T-helper 1 cell treated with Interleukin-12 subunit alpha and Interleukin-12 subunit beta and Interleukin-4 antibody, amounts not matched to agents 30 μg/mL and 1 μg/mL, for 36 hours (primary cell): ENCODE data around the gene PARVG.

Source experiments
- H3K27ac Mint-ChIP-seq: one replicate; pipeline ENCODE4 v1.8.0; 2021; ENCODE audit warnings: mild to moderate bottlenecking, mixed read lengths
- H3K27me3 Mint-ChIP-seq: one replicate; pipeline ENCODE4 v1.8.0; 2021; ENCODE audit warnings: low read depth, mixed read lengths
- H3K36me3 Mint-ChIP-seq: one replicate; pipeline ENCODE4 v1.8.0; 2021; ENCODE audit warnings: low read depth, mixed read lengths
- H3K4me1 Mint-ChIP-seq: one replicate; pipeline ENCODE4 v1.8.0; 2021; ENCODE audit warnings: low read depth, mixed read lengths
- H3K4me3 Mint-ChIP-seq: one replicate; pipeline ENCODE4 v1.8.0; 2021; ENCODE audit warnings: mild to moderate bottlenecking, moderate library complexity, mixed read lengths
- H3K9me3 Mint-ChIP-seq: one replicate; pipeline ENCODE4 v1.8.0; 2021; ENCODE audit warnings: mixed read lengths

PARVG gene

GRCh38 chr22:44180706-44181032 lies at the start of gene PARVG:
PARVG (plus strand) TSS chr22:44180925; CDS start chr22:44183330, 2,405 bp downstream.
- Mint-ChIP-seq H3K27me3 (peaks cover 24% of the 10 kb centered on the region), H3K27ac (peak within 1 kb of the TSS; percentile 96), H3K4me1 (peaks cover 18% of the 10 kb centered on the region), H3K36me3 (peaks cover 10% of the 10 kb centered on the region), H3K9me3 (no peaks in the 10 kb centered on the region), H3K4me3 (peak within 1 kb of the TSS; percentile 94)

GRCh38 chr22:44131412-44131811 lies 49.3 kb upstream of the PARVG start:
- Mint-ChIP-seq H3K27me3 (no peaks in the 10 kb centered on the region), H3K27ac (peak overlapping the region; percentile 34), H3K4me1 (peaks cover 21% of the 10 kb centered on the region), H3K36me3 (peaks cover 24% of the 10 kb centered on the region), H3K9me3 (peaks cover 23% of the 10 kb centered on the region), H3K4me3 (no peak overlapping the region)

- H3K4me1 Mint-ChIP-seq: peaks cover 21% of the 10 kb centered on the region
- H3K36me3 Mint-ChIP-seq: peaks cover 25% of the 10 kb centered on the region
- H3K27ac Mint-ChIP-seq: no peak overlapping the region
- no peak overlapping the region for H3K4me3 Mint-ChIP-seq
- peaks cover 23% of the 10 kb centered on the region for H3K9me3 Mint-ChIP-seq
- H3K27me3 Mint-ChIP-seq: no peaks in the 10 kb centered on the region
Observed at GRCh38 chr22:44131989-44132685, 48.6 kb upstream of the PARVG start.

GRCh38 chr22:44132724-44133123 lies 48.0 kb upstream of the PARVG start:
- Mint-ChIP-seq H3K36me3 (peaks cover 27% of the 10 kb centered on the region), H3K27ac (no peak overlapping the region), H3K27me3 (no peaks in the 10 kb centered on the region), H3K4me1 (peaks cover 21% of the 10 kb centered on the region), H3K4me3 (no peak overlapping the region), H3K9me3 (peaks cover 24% of the 10 kb centered on the region)

GRCh38 chr22:44133161-44133560 lies 47.6 kb upstream of the PARVG start:
- Mint-ChIP-seq H3K4me1 (peaks cover 21% of the 10 kb centered on the region), H3K27ac (no peak overlapping the region), H3K4me3 (no peak overlapping the region), H3K36me3 (peaks cover 31% of the 10 kb centered on the region), H3K27me3 (no peaks in the 10 kb centered on the region), H3K9me3 (peaks cover 28% of the 10 kb centered on the region)

GRCh38 chr22:44133901-44134571 lies 46.7 kb upstream of the PARVG start:
- Mint-ChIP-seq H3K27me3 (no peaks in the 10 kb centered on the region), H3K9me3 (peaks cover 35% of the 10 kb centered on the region), H3K4me1 (peaks cover 21% of the 10 kb centered on the region), H3K36me3 (peaks cover 36% of the 10 kb centered on the region), H3K4me3 (no peak overlapping the region), H3K27ac (peak overlapping the region; percentile 27)

- Mint-ChIP-seq H3K27ac (no peak overlapping the region), H3K4me3 (no peak overlapping the region), H3K27me3 (no peaks in the 10 kb centered on the region), H3K9me3 (peaks cover 36% of the 10 kb centered on the region), H3K36me3 (peaks cover 38% of the 10 kb centered on the region), H3K4me1 (peaks cover 14% of the 10 kb centered on the region)
Observed at GRCh38 chr22:44136112-44136511, 44.6 kb upstream of the PARVG start.

GRCh38 chr22:44136786-44137185 lies 43.9 kb upstream of the PARVG start:
- H3K27ac Mint-ChIP-seq: no peak overlapping the region
- H3K4me1 Mint-ChIP-seq: peaks cover 14% of the 10 kb centered on the region
- peaks cover 36% of the 10 kb centered on the region for H3K9me3 Mint-ChIP-seq
- peaks cover 38% of the 10 kb centered on the region for H3K36me3 Mint-ChIP-seq
- no peak overlapping the region for H3K4me3 Mint-ChIP-seq
- H3K27me3 Mint-ChIP-seq: no peaks in the 10 kb centered on the region

GRCh38 chr22:44137415-44137814 lies 43.3 kb upstream of the PARVG start:
- H3K36me3 Mint-ChIP-seq: peaks cover 38% of the 10 kb centered on the region
- no peak overlapping the region for H3K27ac Mint-ChIP-seq

GRCh38 chr22:44139773-44140172 lies 41.0 kb upstream of the PARVG start:
- no peaks in the 10 kb centered on the region for H3K27me3 Mint-ChIP-seq
- no peak overlapping the region for H3K27ac Mint-ChIP-seq
- H3K4me1 Mint-ChIP-seq: peaks cover 2% of the 10 kb centered on the region
- H3K4me3 Mint-ChIP-seq: no peak overlapping the region
- peaks cover 33% of the 10 kb centered on the region for H3K36me3 Mint-ChIP-seq
- peaks cover 36% of the 10 kb centered on the region for H3K9me3 Mint-ChIP-seq

More at GRCh38 chr22:44137415-44137814, 43.3 kb upstream of the PARVG start:
- Mint-ChIP-seq H3K4me3 (no peak overlapping the region), H3K27me3 (no peaks in the 10 kb centered on the region), H3K9me3 (peaks cover 36% of the 10 kb centered on the region), H3K4me1 (peaks cover 14% of the 10 kb centered on the region)

GRCh38 chr22:44142421-44143104 lies 38.2 kb upstream of the PARVG start:
- Mint-ChIP-seq H3K27me3 (no peaks in the 10 kb centered on the region), H3K9me3 (peaks cover 13% of the 10 kb centered on the region), H3K4me1 (no peaks in the 10 kb centered on the region), H3K4me3 (no peak overlapping the region), H3K27ac (no peak overlapping the region), H3K36me3 (peaks cover 14% of the 10 kb centered on the region)

GRCh38 chr22:44143105-44143474 lies 37.6 kb upstream of the PARVG start:
- Mint-ChIP-seq H3K9me3 (peaks cover 8% of the 10 kb centered on the region), H3K27me3 (no peaks in the 10 kb centered on the region), H3K4me1 (no peaks in the 10 kb centered on the region), H3K36me3 (peaks cover 9% of the 10 kb centered on the region), H3K27ac (no peak overlapping the region), H3K4me3 (no peak overlapping the region)

GRCh38 chr22:44143579-44143978 lies 37.1 kb upstream of the PARVG start:
- peaks cover 6% of the 10 kb centered on the region for H3K36me3 Mint-ChIP-seq
- no peaks in the 10 kb centered on the region for H3K4me1 Mint-ChIP-seq

GRCh38 chr22:44144046-44144569 lies 36.6 kb upstream of the PARVG start:
- Mint-ChIP-seq H3K27me3 (no peaks in the 10 kb centered on the region), H3K27ac (no peak overlapping the region), H3K4me3 (no peak overlapping the region), H3K9me3 (no peaks in the 10 kb centered on the region), H3K36me3 (peaks cover 3% of the 10 kb centered on the region), H3K4me1 (no peaks in the 10 kb centered on the region)

More at GRCh38 chr22:44143579-44143978, 37.1 kb upstream of the PARVG start:
- H3K4me3 Mint-ChIP-seq: no peak overlapping the region
- H3K27ac Mint-ChIP-seq: no peak overlapping the region
- H3K27me3 Mint-ChIP-seq: no peaks in the 10 kb centered on the region
- peaks cover 5% of the 10 kb centered on the region for H3K9me3 Mint-ChIP-seq

- Mint-ChIP-seq H3K27ac (no peak overlapping the region), H3K36me3 (peaks cover 1% of the 10 kb centered on the region), H3K9me3 (no peaks in the 10 kb centered on the region), H3K4me3 (no peak overlapping the region), H3K27me3 (no peaks in the 10 kb centered on the region), H3K4me1 (no peaks in the 10 kb centered on the region)
Observed at GRCh38 chr22:44145544-44145943, 35.2 kb upstream of the PARVG start.
